Mesenchymal stem cell (in vitro differentiated cells and primary cell): ENCODE results near the gene C6orf120.

Source experiments
- DNase-seq: peaks from one replicate; pipeline ENCODE4 v3.0.0-alpha.2; 2013
- H2AFZ ChIP-seq: one replicate; pipeline ENCODE4 v1.6.1; 2013; ENCODE audit warnings: low read depth, mild to moderate bottlenecking, control low read depth, inconsistent platforms, low read length, moderate library complexity
- H2AK5ac ChIP-seq: 2 replicates; pipeline ENCODE4 v1.6.1; 2013; ENCODE audit warnings: low read length, moderate library complexity, mild to moderate bottlenecking, inconsistent platforms; ENCODE audit not compliant: severe bottlenecking
- H2BK120ac ChIP-seq: one replicate; pipeline ENCODE4 v1.6.1; 2013; ENCODE audit warnings: low read depth, mild to moderate bottlenecking, inconsistent platforms, low read length, moderate library complexity
- H2BK12ac ChIP-seq, 2 experiments: one replicate each; pipeline ENCODE4 v1.6.1; 2013; ENCODE audit warnings: inconsistent platforms in 2 of 2, low read length in 2 of 2, mild to moderate bottlenecking in 2 of 2, moderate library complexity in 2 of 2, control low read depth in 1 of 2
- H2BK15ac ChIP-seq: one replicate; pipeline ENCODE4 v1.6.1; 2013; ENCODE audit warnings: mild to moderate bottlenecking, low read depth, inconsistent platforms; ENCODE audit not compliant: poor library complexity, severe bottlenecking
- H2BK5ac ChIP-seq: 2 replicates; pipeline ENCODE4 v1.6.1; 2013; ENCODE audit warnings: low read depth, mild to moderate bottlenecking, low read length, control low read depth, inconsistent platforms; ENCODE audit not compliant: poor library complexity, severe bottlenecking
- H3K14ac ChIP-seq, 2 experiments: one replicate each; pipeline ENCODE4 v1.6.1; 2013; ENCODE audit warnings: inconsistent platforms in 2 of 2, low read length in 2 of 2, control low read depth in 1 of 2, mild to moderate bottlenecking in 1 of 2, moderate library complexity in 1 of 2
- H3K18ac ChIP-seq, 2 experiments: one replicate each; pipeline ENCODE4 v1.6.1; 2013; ENCODE audit warnings: inconsistent platforms in 2 of 2, low read length in 2 of 2, control low read depth in 1 of 2, low read depth in 1 of 2, mild to moderate bottlenecking in 1 of 2
- H3K23ac ChIP-seq, 2 experiments: one replicate each; pipeline ENCODE4 v1.6.1; 2013; ENCODE audit warnings: inconsistent platforms in 2 of 2, low read length in 2 of 2, mild to moderate bottlenecking in 2 of 2, moderate library complexity in 2 of 2, control low read depth in 1 of 2
- H3K27ac ChIP-seq: 2 replicates; pipeline ENCODE4 v1.5.1; 2013; ENCODE audit warnings: mild to moderate bottlenecking, moderate library complexity, low read length, control low read depth, inconsistent platforms; ENCODE audit not compliant: poor library complexity, severe bottlenecking
- H3K27me3 ChIP-seq, 2 experiments: 2 replicates each; pipeline versions ENCODE4 v1.6.1 to v1.7.0; 2013; ENCODE audit warnings: low read length in 2 of 2, mild to moderate bottlenecking in 2 of 2, moderate library complexity in 2 of 2, control low read depth in 1 of 2, inconsistent platforms in 1 of 2; ENCODE audit not compliant: control insufficient read depth in 1 of 2, insufficient read depth in 1 of 2
- H3K36me3 ChIP-seq, 2 experiments: 2 replicates each; pipeline versions ENCODE4 v1.6.1 to v1.7.0; 2013; ENCODE audit warnings: low read length in 2 of 2, control low read depth in 1 of 2, inconsistent platforms in 1 of 2, low read depth in 1 of 2, mild to moderate bottlenecking in 1 of 2; ENCODE audit not compliant: insufficient read depth in 2 of 2, control insufficient read depth in 1 of 2
- H3K4ac ChIP-seq, 2 experiments: one replicate each; pipeline ENCODE4 v1.6.1; 2013; ENCODE audit warnings: inconsistent platforms in 2 of 2, low read length in 2 of 2, mild to moderate bottlenecking in 2 of 2, moderate library complexity in 2 of 2, control low read depth in 1 of 2, low read depth in 1 of 2
- H3K4me1 ChIP-seq: 2 replicates; pipeline ENCODE4 v1.6.1; 2013; ENCODE audit warnings: low read depth, low read length, control low read depth; ENCODE audit not compliant: control insufficient read depth, insufficient read depth
- H3K4me2 ChIP-seq: 2 replicates; pipeline ENCODE4 v1.6.1; 2013; ENCODE audit warnings: low read length, mild to moderate bottlenecking, inconsistent platforms; ENCODE audit not compliant: poor library complexity, severe bottlenecking
- H3K4me3 ChIP-seq, 2 experiments: 2 replicates each; pipeline versions ENCODE4 v1.5.1 to v1.7.0; 2013; ENCODE audit warnings: low read length in 2 of 2, mild to moderate bottlenecking in 2 of 2, control low read depth in 1 of 2, low read depth in 1 of 2; ENCODE audit not compliant: insufficient read depth in 1 of 2
- H3K79me1 ChIP-seq: replicated peaks from 2 replicates; pipeline ENCODE4 v1.6.1; 2013; ENCODE audit warnings: mild to moderate bottlenecking, control low read depth, low read length, inconsistent platforms; ENCODE audit not compliant: poor library complexity, severe bottlenecking
- H3K9ac ChIP-seq: 2 replicates; pipeline ENCODE4 v1.7.0; 2013; ENCODE audit warnings: mild to moderate bottlenecking, low read length, moderate library complexity
- H3K9me3 ChIP-seq: 2 replicates; pipeline ENCODE4 v1.7.0; 2013; ENCODE audit warnings: mild to moderate bottlenecking, low read length; ENCODE audit not compliant: control insufficient read depth
- H4K8ac ChIP-seq: one replicate; pipeline ENCODE4 v1.6.1; 2013; ENCODE audit warnings: inconsistent platforms, mild to moderate bottlenecking, low read length, moderate library complexity
- H4K91ac ChIP-seq: one replicate; pipeline ENCODE4 v1.6.1; 2013; ENCODE audit warnings: mild to moderate bottlenecking, low read length, inconsistent platforms
- WGBS: methylation state at CpG from one replicate; pipeline ENCODE4 v1.1.7; 2013; ENCODE audit warnings: mixed read lengths; 5-methylcytosine and 5-hydroxymethylcytosine counted together

Gene C6orf120

GRCh38 chr6:169725125-169726048, 23.5 kb downstream of the C6orf120 start:
- Histone ChIP-seq H3K79me1 (peaks cover 3% of the 10 kb centered on the region), H2BK5ac (no peak overlapping the region), H3K4ac (peak overlapping the region in 1 of 2 experiments; percentile 41), H3K27me3 (no peaks in the 10 kb centered on the region), H2BK15ac (no peak overlapping the region), H4K91ac (no peak overlapping the region), H3K9ac (peak overlapping the region; percentile 86), H3K9me3 (no peaks in the 10 kb centered on the region), H3K18ac (peak overlapping the region; percentile 89), H3K4me1 (peaks cover 9% of the 10 kb centered on the region), H2AFZ (peak overlapping the region; percentile 97), H2BK12ac (no peak overlapping the region), H2BK120ac (no peak overlapping the region), H3K36me3 (no peaks in the 10 kb centered on the region), H3K27ac (peak overlapping the region; percentile 64), H3K4me2 (peak overlapping the region; percentile 95), H4K8ac (peak overlapping the region; percentile 84), H2AK5ac (no peak overlapping the region), H3K14ac (peak overlapping the region in 1 of 2 experiments; percentile 68), H3K4me3 (peak overlapping the region; percentile 77 to 93), H3K23ac (peak overlapping the region in 1 of 2 experiments; percentile 69)
- DNase-seq, result peak; percentile 96
- WGBS, result 19% methylated on average over 23 of the region's 29 CpGs

GRCh38 chr6:169726049-169726400, 24.1 kb downstream of the C6orf120 start:
- no peak for DNase-seq
- Histone ChIP-seq H3K4me2 (no peak overlapping the region), H3K14ac (no peak overlapping the region), H3K18ac (no peak overlapping the region), H4K8ac (no peak overlapping the region), H3K23ac (no peak overlapping the region), H3K4me1 (peaks cover 9% of the 10 kb centered on the region), H3K27ac (no peak overlapping the region), H4K91ac (no peak overlapping the region), H3K27me3 (no peaks in the 10 kb centered on the region), H2AFZ (no peak overlapping the region), H3K79me1 (peaks cover 3% of the 10 kb centered on the region), H2BK120ac (no peak overlapping the region), H2BK15ac (no peak overlapping the region), H3K9me3 (no peaks in the 10 kb centered on the region), H2AK5ac (no peak overlapping the region), H2BK5ac (no peak overlapping the region), H3K4me3 (no peak overlapping the region), H3K4ac (no peak overlapping the region), H3K36me3 (no peaks in the 10 kb centered on the region), H3K9ac (no peak overlapping the region), H2BK12ac (no peak overlapping the region)
- no CpG with 5 or more reads among the region's 1 CpG for WGBS

- no peaks in the 10 kb centered on the region for H3K36me3 ChIP-seq
- no peaks in the 10 kb centered on the region for H3K27me3 ChIP-seq
- no peak overlapping the region for H3K4me3 ChIP-seq
- no peak overlapping the region for H3K4me2 ChIP-seq
- H3K4ac ChIP-seq, result no peak overlapping the region
- DNase-seq, result no peak
- H2BK12ac ChIP-seq, result no peak overlapping the region
- H2BK120ac ChIP-seq, result no peak overlapping the region
- H3K9ac ChIP-seq, result no peak overlapping the region
- H3K23ac ChIP-seq, result no peak overlapping the region
- H3K4me1 ChIP-seq, result peaks cover 7% of the 10 kb centered on the region
- no peak overlapping the region for H3K14ac ChIP-seq
- H2BK5ac ChIP-seq, result no peak overlapping the region
- no peak overlapping the region for H3K18ac ChIP-seq
- no peaks in the 10 kb centered on the region for H3K9me3 ChIP-seq
- H4K8ac ChIP-seq, result no peak overlapping the region
- H4K91ac ChIP-seq, result no peak overlapping the region
- H2BK15ac ChIP-seq, result no peak overlapping the region
- H3K79me1 ChIP-seq, result peaks cover 3% of the 10 kb centered on the region
- H3K27ac ChIP-seq, result no peak overlapping the region
- no peak overlapping the region for H2AK5ac ChIP-seq
- no peak overlapping the region for H2AFZ ChIP-seq
These were observed 25.0 kb downstream of the C6orf120 start for GRCh38 chr6:169726963-169727362.

GRCh38 chr6:169729961-169730360, 28.0 kb downstream of the C6orf120 start:
- Histone ChIP-seq H3K79me1 (no peaks in the 10 kb centered on the region), H3K23ac (no peak overlapping the region), H4K8ac (no peak overlapping the region), H2BK120ac (no peak overlapping the region), H3K4ac (no peak overlapping the region), H2AK5ac (no peak overlapping the region), H2BK12ac (no peak overlapping the region), H3K4me2 (no peak overlapping the region), H3K9me3 (no peaks in the 10 kb centered on the region), H2BK15ac (no peak overlapping the region), H3K27ac (no peak overlapping the region), H3K9ac (no peak overlapping the region), H3K36me3 (no peaks in the 10 kb centered on the region), H2BK5ac (no peak overlapping the region), H3K4me3 (no peak overlapping the region), H3K4me1 (peaks cover 2% of the 10 kb centered on the region), H3K18ac (no peak overlapping the region), H2AFZ (no peak overlapping the region), H3K27me3 (no peaks in the 10 kb centered on the region), H3K14ac (no peak overlapping the region), H4K91ac (no peak overlapping the region)
- DNase-seq, result no peak
